ENCODE measurements around the gene PTPRN2. TPM values are rescaled to one million over a fixed set of nuclear protein-coding genes. Genes with fewer than 3 reads are reported as not detected.

Gene PTPRN2
- total and polyA plus RNA-seq, 9 of the 15 experiments (the other 6 are each of a cell fraction or from before 2014, with no cell fraction given): not detected

DNA sequence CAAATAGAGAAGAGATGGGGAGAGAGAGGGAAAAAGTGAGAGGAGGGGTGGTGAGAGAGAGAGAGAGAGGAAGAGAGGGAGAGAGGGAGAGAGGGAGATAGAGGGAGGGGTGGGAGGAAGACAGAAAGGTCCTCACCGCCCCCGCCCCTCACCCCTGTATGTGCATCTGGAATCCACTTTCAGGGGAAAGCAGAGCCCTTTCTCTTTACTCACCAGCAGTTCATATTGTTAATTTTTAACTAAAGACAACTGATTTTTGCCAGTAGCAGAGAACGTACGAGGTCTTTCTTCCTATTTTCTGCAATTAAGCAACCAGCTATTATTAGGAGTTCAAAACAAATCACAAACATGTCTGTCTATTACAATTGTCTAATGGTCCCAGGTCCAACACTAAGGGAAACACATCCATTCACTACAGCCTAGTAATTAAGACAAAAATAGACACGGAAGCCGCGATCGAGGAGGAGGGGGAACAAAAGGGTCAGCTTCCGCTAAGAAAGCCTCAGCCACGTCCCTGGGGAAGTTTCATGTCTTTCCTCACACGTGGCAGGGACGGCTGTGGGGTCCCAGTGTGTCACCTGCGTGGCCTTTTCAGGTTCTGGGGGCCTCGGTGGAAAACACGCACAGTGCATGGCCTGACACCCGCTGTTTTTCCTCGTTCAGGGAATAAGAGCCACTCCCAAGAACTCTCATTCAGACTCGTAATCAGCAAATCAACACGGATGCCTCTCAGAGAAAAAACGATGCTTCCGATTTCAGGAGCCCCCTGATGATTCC, 572.0 kb downstream of the PTPRN2 start (continued):
- TF ChIP-seq SRSF3 (IDR thresholded peaks at IDR 0.05; ENCODE audit: insufficient read depth, low read length): no peak

DNA sequence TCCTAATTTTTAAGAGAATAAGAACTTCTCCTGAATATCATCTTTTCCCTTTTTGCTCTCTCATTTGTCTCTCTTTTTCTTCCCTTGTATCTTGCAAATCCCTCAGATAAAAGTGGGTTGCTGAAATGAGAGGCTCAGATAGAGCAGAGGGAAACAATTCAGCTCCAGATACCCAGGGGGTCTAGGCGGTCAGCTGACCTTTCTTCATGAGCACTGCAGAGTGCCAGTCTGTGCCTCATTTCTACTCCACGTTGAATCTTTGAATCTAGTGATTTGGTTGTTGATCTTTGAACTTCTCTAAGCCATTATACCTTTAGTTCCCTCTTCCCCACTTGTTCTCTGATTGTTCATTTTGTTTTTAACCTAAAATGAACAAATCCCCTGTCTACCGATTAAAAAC, 572.6 kb downstream of the PTPRN2 start:
- H3K27me3 ChIP-seq (ENCODE audit: control insufficient read depth in 2 of 2, insufficient read depth in 2 of 2, low read length in 2 of 2): peaks cover 27 to 51% of the 10 kb centered on the region in 2 experiments; a peak in 4 of 5 replicates
- TF ChIP-seq SMARCC2 (IDR thresholded peaks at IDR 0.05; ENCODE audit: low read depth): no peak
- TF ChIP-seq POLR2B (IDR thresholded peaks at IDR 0.05; ENCODE audit: low read depth, partially characterized antibody): no peak
- TF ChIP-seq, protein P1, sequence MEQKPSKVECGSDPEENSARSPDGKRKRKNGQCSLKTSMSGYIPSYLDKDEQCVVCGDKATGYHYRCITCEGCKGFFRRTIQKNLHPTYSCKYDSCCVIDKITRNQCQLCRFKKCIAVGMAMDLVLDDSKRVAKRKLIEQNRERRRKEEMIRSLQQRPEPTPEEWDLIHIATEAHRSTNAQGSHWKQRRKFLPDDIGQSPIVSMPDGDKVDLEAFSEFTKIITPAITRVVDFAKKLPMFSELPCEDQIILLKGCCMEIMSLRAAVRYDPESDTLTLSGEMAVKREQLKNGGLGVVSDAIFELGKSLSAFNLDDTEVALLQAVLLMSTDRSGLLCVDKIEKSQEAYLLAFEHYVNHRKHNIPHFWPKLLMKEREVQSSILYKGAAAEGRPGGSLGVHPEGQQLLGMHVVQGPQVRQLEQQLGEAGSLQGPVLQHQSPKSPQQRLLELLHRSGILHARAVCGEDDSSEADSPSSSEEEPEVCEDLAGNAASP (IDR thresholded peaks at IDR 0.05): no peak
- ChIA-PET CTCF (ENCODE audit: low intra/inter-chr PET ratio) (no interaction called here), POLR2A (no interaction called here)
- peaks cover 0 to 3% of the 10 kb centered on the region in 2 experiments; a peak in 1 of 5 replicates for H3K4me1 ChIP-seq (replicated peaks in 1 of 2; ENCODE audit: control insufficient read depth in 2 of 2, insufficient read depth in 2 of 2, low read length in 2 of 2)
- no peaks in the 10 kb centered on the region; the same call in 1 of the 2 replicates for H4K20me1 ChIP-seq (replicated peaks; ENCODE audit: control insufficient read depth, insufficient read depth, low read length)
- BruUV-seq (replicated peaks): no TSS peak
- 0% methylated on average over 3 of the region's 3 CpGs for WGBS (ENCODE audit: insufficient coverage, low coverage, missing lambda C conversion rate)
- no peaks in the 10 kb centered on the region for H3K36me3 ChIP-seq (ENCODE audit: control insufficient read depth, insufficient read depth, low read length)
- H3K27ac ChIP-seq (ENCODE audit: extremely low read depth, low read depth, low read length): no peak overlapping the region
- H2AFZ ChIP-seq (ENCODE audit: low read depth, low read length): no peak overlapping the region
- H3K79me2 ChIP-seq (ENCODE audit: control insufficient read depth, insufficient read depth, low read length): no peaks in the 10 kb centered on the region
- no peak overlapping the region for H3K4me3 ChIP-seq
- no peaks in the 10 kb centered on the region for H3K9me3 ChIP-seq (replicated peaks; ENCODE audit: control insufficient read depth, insufficient read depth, low read depth, low read length)
- no peaks in the 10 kb centered on the region for H3K9me1 ChIP-seq (ENCODE audit: control insufficient read depth, insufficient read depth, low read length)
- DNase-seq (ENCODE audit: extremely low read depth in 1 of 4, low spot score in 3 of 4) (no peak), FAIRE-seq (peak; percentile 54), ATAC-seq (no peak)
- in situ Hi-C loops (cut with MboI) (no loop called here), intact Hi-C loops (cut with micrococcal nuclease) (no loop called here)
- H3K4me2 ChIP-seq (ENCODE audit: insufficient read depth, low read length): no peak overlapping the region
- H3K9ac ChIP-seq (ENCODE audit: insufficient read depth in 1 of 2, low read depth in 2 of 2, low read length in 2 of 2): no peak overlapping the region
